HG03025 (cell line): ENCODE data around the gene ASB3.
"Not testable (repeated sequence)": the region's sequence is repeated elsewhere in the genome, so short reads cannot be mapped to it uniquely, and the experiment has no call there.

Experiments
- ATAC-seq: cut with Tn5 transposase; IDR thresholded peaks from one replicate; pipeline ENCODE4 v1.9.1; 2021; ENCODE audit warnings: mild to moderate bottlenecking, moderate library complexity; ENCODE audit not compliant: unreplicated experiment, low FRiP score

Gene ASB3

GRCh38 chr2:53786705-53787613, at the start of gene ASB3, which contains the start of gene ERLEC1:
Gene ASB3 (minus strand): TSS chr2:53786953. CDS start chr2:53765572, 21,381 bp downstream.
Gene ERLEC1 (plus strand): TSS chr2:53787044. CDS start chr2:53787211, 167 bp downstream.
- peak; percentile 90 for ATAC-seq

GRCh38 chr2:53829980-53830290, 43.2 kb upstream of the ASB3 start:
- ATAC-seq, result not testable (repeated sequence)

GRCh38 chr2:53829273-53829979, 42.7 kb upstream of the ASB3 start:
- ATAC-seq, result no peak

- ATAC-seq, result no peak
These were observed 41.6 kb upstream of the ASB3 start for GRCh38 chr2:53828331-53828730.

GRCh38 chr2:53827398-53828175, 40.8 kb upstream of the ASB3 start:
- ATAC-seq, result no peak

GRCh38 chr2:53826587-53827397, 40.0 kb upstream of the ASB3 start:
- no peak for ATAC-seq

GRCh38 chr2:53826030-53826410, 39.3 kb upstream of the ASB3 start:
- no peak for ATAC-seq

- not testable (repeated sequence) for ATAC-seq
These were observed 36.9 kb upstream of the ASB3 start for GRCh38 chr2:53823639-53824038.

GRCh38 chr2:53821810-53822209, 35.1 kb upstream of the ASB3 start:
- ATAC-seq, result no peak

- no peak for ATAC-seq
These were observed 34.0 kb upstream of the ASB3 start for GRCh38 chr2:53820711-53821110.

- ATAC-seq, result no peak
These were observed 33.3 kb upstream of the ASB3 start for GRCh38 chr2:53820048-53820447.

GRCh38 chr2:53819634-53820033, 32.9 kb upstream of the ASB3 start:
- no peak for ATAC-seq

GRCh38 chr2:53818854-53819435, 32.2 kb upstream of the ASB3 start:
- no peak for ATAC-seq

GRCh38 chr2:53813151-53813550, 26.4 kb upstream of the ASB3 start:
- ATAC-seq, result no peak

- no peak for ATAC-seq
These were observed 24.8 kb upstream of the ASB3 start for GRCh38 chr2:53811601-53812000.

- ATAC-seq, result no peak
These were observed 15.9 kb upstream of the ASB3 start for GRCh38 chr2:53802617-53803151.

GRCh38 chr2:53801547-53801946, 14.8 kb upstream of the ASB3 start:
- ATAC-seq, result no peak

GRCh38 chr2:53793821-53794220, 7.1 kb upstream of the ASB3 start:
- ATAC-seq, result no peak

GRCh38 chr2:53793261-53793660, 6.5 kb upstream of the ASB3 start:
- no peak for ATAC-seq
